IPS DF 4.7 (cell line): ENCODE data around the gene OR5K4.

ENCODE experiments used
- DNase-seq: peaks from one replicate; pipeline ENCODE4 v3.0.0-alpha.2; 2013; ENCODE audit warnings: low spot score; ENCODE audit errors: extremely low read depth

The OR5K4 gene, protein sequence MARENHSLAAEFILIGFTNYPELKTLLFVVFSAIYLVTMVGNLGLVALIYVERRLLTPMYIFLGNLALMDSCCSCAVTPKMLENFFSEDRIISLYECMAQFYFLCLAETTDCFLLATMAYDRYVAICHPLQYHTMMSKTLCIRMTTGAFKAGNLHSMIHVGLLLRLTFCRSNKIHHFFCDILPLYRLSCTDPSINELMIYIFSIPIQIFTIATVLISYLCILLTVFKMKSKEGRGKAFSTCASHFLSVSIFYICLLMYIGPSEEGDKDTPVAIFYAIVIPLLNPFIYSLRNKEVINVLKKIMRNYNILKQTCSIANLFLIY

GRCh38 chr3:98353554-98353953, at the start of gene OR5K4:
Gene OR5K4 (plus strand): TSS chr3:98353854. CDS start chr3:98353854, 0 bp downstream.
- no peak for DNase-seq

GRCh38 chr3:98322101-98322500, 31.6 kb upstream of the OR5K4 start:
- DNase-seq = no peak

DNA sequence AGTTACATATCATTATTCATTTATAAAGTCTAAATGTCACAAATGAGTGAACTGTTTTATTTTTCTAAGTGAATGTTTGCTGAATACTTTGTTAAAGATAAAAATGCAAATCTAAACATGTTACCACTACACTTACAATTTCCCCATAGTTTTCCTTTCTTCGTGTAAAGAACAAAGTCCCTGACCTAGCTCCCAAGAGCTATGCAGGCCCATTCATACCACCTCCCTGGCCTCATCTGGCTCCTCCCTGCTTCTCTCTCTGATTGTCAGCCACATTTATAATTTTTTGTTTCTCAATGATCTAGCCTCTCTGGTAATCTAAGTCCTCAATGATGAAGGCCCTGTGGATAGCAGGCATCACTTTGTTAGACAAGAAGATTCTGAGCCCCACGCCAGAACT, 31.0 kb upstream of the OR5K4 start:
- no peak for DNase-seq

DNA sequence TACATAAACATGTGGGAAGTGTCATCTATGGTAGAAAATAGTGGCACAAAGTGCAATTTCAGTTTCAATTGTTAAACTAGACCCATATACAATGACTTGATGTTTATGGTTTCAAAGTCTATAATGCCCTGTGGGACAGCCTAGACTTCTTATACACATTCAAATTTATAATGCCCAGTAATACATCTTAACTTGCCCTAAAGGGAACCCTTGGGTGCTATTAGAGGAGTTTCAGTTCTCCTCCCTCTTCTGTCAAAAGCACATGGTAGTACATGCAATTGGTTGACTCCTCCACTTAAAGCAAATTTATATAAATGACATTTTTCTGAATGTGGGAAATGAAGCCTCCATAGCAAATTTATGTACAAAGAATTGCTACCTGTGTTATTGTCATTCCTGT, 30.2 kb upstream of the OR5K4 start:
- no peak for DNase-seq

GRCh38 chr3:98325055-98325454, 28.6 kb upstream of the OR5K4 start:
- DNase-seq = no peak

DNA sequence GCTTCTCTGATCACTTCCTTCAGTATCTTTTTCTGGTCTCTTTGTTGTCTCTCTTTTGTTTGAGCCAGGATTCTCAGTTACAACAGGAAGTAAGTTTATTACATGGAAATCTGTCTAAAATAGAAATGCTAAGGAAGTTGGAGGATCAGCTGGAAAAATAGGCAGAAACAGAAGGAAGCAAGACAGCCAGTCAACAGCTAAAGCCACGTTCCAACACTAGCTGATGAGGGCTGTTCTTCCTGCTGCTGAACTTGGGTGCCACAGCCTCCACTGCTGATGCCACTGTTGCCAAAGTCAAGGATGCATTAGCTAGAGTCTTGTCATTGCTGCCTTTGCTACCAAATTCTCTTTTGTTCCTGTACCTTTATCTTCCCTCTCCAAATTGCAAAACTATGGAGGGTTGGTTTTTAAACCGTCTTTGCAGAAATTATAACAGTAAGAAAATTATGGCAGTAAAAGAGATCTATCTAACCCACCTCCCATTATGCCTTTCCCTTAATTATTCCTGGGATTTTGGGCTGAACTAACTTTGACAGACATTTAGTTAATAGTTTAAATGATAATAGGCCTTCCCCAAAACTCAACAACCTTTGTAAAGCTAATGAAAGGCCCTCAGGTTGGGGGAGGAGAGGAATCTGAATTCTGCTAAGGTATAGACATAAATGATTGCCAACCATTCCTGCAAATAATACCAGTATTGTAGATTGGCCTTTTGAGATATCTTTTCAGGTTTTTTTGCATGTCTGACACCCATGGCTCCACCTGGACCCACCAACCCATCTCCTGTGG, 27.4 kb upstream of the OR5K4 start:
- no peak for DNase-seq

DNA sequence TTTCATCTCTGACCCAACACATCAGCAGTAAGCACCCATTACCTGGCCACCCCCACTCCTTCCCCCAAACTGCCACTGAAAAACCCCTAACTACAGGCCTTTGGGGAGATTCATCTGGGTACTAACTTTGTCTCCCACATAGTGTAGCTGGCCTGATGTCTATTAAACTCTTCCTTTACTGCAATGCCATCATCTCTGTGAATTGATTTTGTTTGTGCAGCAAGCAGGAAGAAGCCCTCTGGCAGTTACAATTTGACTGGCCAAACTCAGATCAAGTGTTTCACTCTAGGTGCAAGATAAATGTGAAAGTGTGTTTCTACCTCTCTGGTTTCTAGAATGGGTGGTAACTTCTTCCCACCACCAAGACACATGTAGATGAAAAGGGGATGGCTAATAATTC, 26.7 kb upstream of the OR5K4 start:
- DNase-seq = no peak

GRCh38 chr3:98328933-98329332, 24.7 kb upstream of the OR5K4 start:
- DNase-seq = no peak

- DNase-seq = no peak
Observed at GRCh38 chr3:98329392-98330124, 24.1 kb upstream of the OR5K4 start.

DNA sequence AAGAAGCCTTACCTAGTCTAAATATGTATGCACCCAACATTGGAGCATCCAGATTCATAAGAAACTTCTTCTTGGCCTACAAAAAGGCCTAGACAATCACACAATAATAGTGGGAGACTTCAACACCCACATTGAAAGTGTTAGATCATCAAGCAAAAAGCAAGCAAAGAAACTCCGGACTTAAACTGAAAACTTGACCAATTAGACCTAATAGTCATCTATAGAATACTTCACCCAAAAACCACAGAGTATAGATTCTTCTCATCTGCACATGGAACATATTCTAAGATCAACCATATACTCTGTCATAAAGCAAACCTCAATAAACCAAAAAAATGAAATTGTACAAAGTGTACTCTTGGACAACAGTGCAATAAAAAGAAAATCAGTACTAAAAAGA, 22.3 kb upstream of the OR5K4 start:
- DNase-seq = no peak

DNA sequence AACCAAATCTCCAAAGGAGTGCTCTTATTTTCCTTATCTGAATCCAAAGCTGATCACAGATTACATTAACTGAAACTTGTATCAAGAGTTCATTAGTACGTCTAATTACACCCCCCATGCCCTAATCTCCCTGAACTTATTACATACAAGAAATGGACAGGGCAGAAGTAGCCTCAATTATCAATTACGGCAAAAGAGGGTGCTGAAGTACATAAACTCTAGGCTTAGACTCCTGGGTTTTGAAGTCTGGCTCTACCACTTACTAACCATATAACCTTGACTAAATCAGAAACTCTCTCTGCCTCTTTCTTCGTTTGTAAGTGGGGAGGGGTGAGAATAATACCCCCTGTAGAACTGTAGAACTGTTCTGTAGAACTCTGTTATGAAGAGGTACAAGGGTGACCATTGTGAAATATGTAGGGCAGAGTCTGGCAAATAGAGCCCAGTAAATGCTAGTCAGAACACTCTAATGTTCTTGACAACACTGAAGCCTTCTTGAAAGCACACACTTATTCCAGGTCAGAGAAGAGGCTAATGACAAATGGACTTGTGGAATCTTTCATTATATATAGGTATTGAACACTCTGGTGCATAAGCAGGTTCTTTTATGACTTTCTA, 19.6 kb upstream of the OR5K4 start:
- no peak for DNase-seq

DNA sequence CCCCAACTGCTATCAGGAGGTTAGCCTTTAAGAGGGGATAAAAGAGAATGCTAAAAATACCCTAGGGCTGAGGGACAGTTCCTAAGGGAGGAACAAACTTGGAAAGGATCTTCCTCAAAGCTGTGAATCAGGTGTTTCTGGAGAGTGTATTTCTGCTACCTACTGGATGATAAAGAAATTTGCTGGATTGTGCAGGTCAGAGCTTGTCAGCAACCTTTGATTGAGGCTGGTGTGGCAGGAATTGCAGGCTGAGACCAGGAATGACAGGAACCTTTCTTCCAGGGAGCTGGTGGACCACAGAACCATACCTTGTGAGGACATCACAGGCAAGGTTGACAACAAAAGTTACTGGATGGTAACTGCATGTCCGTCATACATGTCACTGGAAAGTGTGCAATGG, 14.6 kb upstream of the OR5K4 start:
- no peak for DNase-seq

GRCh38 chr3:98341758-98342157, 11.9 kb upstream of the OR5K4 start:
- no peak for DNase-seq

DNA sequence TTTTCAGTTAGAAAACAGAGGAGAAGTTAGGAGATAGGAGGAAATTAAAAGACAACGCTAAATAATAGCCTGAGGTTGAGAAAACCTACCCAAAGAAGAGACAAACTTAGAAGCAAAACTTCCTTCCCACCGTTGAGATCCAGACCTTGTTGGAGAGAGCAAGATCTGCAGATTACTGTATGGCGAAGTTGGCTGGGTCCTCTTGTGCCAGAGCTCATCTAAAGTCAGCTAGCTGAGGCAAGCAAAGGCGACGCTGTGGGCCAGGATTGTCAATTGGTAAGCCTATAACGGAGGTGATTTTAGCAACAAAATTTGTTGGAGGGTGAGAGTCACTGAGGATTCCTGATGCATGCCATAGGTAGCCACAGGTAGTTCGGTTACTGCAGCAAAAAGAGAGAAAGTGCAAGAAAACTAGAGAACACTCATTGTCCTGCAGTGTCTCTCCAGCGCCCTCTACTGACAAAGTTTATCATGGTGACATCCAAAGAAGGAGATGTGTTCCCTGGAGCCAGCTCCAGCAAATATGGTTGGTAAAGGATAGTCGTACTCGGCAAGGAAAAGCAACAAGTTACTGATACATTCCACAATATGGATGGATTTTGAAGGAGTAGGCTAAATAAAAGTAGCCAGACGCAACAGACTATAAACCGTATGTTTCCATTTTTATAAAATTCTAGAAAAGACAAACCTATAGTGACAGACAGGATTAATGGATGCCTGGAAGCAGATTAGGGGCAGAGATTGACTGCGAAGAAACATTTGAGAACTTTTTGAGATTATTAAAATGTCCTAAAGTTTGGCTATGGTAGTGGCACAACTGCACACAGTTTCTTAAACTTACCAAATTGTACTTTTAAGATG, 9.8 kb upstream of the OR5K4 start:
- DNase-seq = no peak

- DNase-seq = no peak
Observed at GRCh38 chr3:98350082-98350481, 3.6 kb upstream of the OR5K4 start.

DNA sequence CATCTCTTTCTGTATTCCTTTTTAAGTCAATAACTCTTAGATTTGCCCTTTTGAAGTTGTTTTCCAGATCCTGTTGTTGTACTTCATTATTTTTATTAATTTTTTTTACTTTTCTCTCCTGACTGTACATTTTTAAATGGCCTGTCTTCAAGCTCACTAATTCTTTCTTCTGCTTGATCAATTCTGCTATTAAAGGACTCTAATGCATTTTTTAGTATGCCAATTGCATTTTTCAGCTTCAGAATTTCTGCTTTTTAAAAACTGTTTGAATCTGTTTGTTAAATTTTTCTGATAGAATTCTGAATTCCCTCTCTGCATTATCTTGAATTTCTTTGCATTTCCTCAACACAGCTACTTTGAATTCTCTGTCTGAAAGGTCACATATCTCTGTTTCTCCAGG, 5.6 kb downstream of the OR5K4 start:
- no peak for DNase-seq

- DNase-seq = no peak
Observed at GRCh38 chr3:98359993-98360675, 6.5 kb downstream of the OR5K4 start.

- DNase-seq = no peak
Observed at GRCh38 chr3:98360681-98361080, 7.0 kb downstream of the OR5K4 start.

DNA sequence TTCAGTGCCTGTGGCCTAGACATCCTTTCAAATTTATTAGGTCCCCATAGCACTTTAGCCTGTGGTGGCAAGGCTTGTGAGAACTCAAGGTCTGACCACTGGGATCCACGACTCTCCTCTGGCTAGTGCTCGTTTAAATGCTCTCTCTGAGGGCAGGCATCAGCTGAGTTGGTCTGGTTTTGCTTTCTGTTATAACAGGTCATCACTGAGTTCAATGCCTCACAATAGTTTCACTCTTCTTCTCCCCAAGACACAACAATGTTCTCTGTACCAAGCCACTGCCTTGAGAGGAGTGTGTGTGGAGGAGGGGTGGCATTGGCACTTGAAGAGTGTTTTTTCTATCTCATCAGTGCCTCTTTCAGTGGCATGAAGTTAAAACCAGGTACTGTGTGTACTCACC, 7.6 kb downstream of the OR5K4 start:
- DNase-seq = no peak
